HG03066 (cell line): ENCODE data around the gene TRUB1.

Source experiments
- ATAC-seq: cut with Tn5 transposase; IDR thresholded peaks from one replicate; pipeline ENCODE4 v1.9.1; 2021; ENCODE audit warnings: low read depth; ENCODE audit not compliant: unreplicated experiment

Gene TRUB1

GRCh38 chr10:114973997-114974396 lies 36.0 kb downstream of the TRUB1 start:
- ATAC-seq: no peak

- no peak for ATAC-seq
Observed at GRCh38 chr10:114974625-114975024, 36.6 kb downstream of the TRUB1 start.

- no peak for ATAC-seq
Observed at GRCh38 chr10:114975091-114975490, 37.1 kb downstream of the TRUB1 start.

GRCh38 chr10:114982989-114983388 lies 45.0 kb downstream of the TRUB1 start:
- no peak for ATAC-seq

GRCh38 chr10:114987995-114988394 lies 50.0 kb downstream of the TRUB1 start:
- no peak for ATAC-seq

GRCh38 chr10:114990586-114990985 lies 52.6 kb downstream of the TRUB1 start:
- no peak for ATAC-seq

GRCh38 chr10:114990991-114991390 lies 53.0 kb downstream of the TRUB1 start:
- no peak for ATAC-seq

GRCh38 chr10:114992189-114992775 lies 54.3 kb downstream of the TRUB1 start:
- no peak for ATAC-seq

- no peak for ATAC-seq
Observed at GRCh38 chr10:114995468-114996247, 57.7 kb downstream of the TRUB1 start.

- ATAC-seq: no peak
Observed at GRCh38 chr10:114996542-114996941, 58.5 kb downstream of the TRUB1 start.

GRCh38 chr10:114998993-114999392 lies 61.0 kb downstream of the TRUB1 start:
- no peak for ATAC-seq

GRCh38 chr10:115001506-115002381 lies 63.7 kb downstream of the TRUB1 start:
- ATAC-seq: peak; percentile 61

GRCh38 chr10:115003396-115003795 lies 65.4 kb downstream of the TRUB1 start:
- ATAC-seq: no peak

- no peak for ATAC-seq
Observed at GRCh38 chr10:115004236-115004862, 66.4 kb downstream of the TRUB1 start.

GRCh38 chr10:115005771-115006170 lies 67.8 kb downstream of the TRUB1 start:
- no peak for ATAC-seq

- ATAC-seq: no peak
Observed at GRCh38 chr10:115018185-115018931, 80.4 kb downstream of the TRUB1 start.

GRCh38 chr10:115020449-115020848 lies 82.5 kb downstream of the TRUB1 start:
- ATAC-seq: no peak

GRCh38 chr10:115022733-115023132 lies 84.7 kb downstream of the TRUB1 start:
- ATAC-seq: no peak

GRCh38 chr10:115023715-115024114 lies 85.7 kb downstream of the TRUB1 start:
- no peak for ATAC-seq

- no peak for ATAC-seq
Observed at GRCh38 chr10:115024371-115024770, 86.4 kb downstream of the TRUB1 start.
